ENCODE data around the gene TSC22D4. TPM values are rescaled to one million over a fixed set of nuclear protein-coding genes. Genes with fewer than 3 reads are reported as not detected.

Gene TSC22D4
- polyA plus RNA-seq, 1 donor from 2014 or later = 2.1 TPM

- Histone ChIP-seq H3K36me3 (ENCODE audit: insufficient read depth, low read length) (no peaks in the 10 kb centered on the region), H3K27me3 (ENCODE audit: insufficient read depth, low read depth, low read length) (no peaks in the 10 kb centered on the region), H3F3A (ENCODE audit: insufficient read depth, low read length, poor library complexity, severe bottlenecking) (no peaks in the 10 kb centered on the region), H3K9me3 (ENCODE audit: low read length) (no peaks in the 10 kb centered on the region), H4K20me1 (ENCODE audit: insufficient read depth) (no peaks in the 10 kb centered on the region), H3K4me2 (ENCODE audit: low read length) (peak overlapping the region; percentile 64), H3K9me2 (ENCODE audit: insufficient read depth, low read length) (no peaks in the 10 kb centered on the region), H3K79me2 (replicated peaks; ENCODE audit: insufficient read depth, low read length) (peaks cover 25% of the 10 kb centered on the region), H3K9ac (ENCODE audit: low read length) (peak overlapping the region; percentile 96), H3K4me3 (ENCODE audit: low read length) (peak overlapping the region; percentile 81), H3K27ac (ENCODE audit: low read length) (peak overlapping the region; percentile 99), H2AFZ (ENCODE audit: low read depth, low read length) (no peak overlapping the region)
- TF ChIP-seq REST (IDR thresholded peaks at IDR 0.05; ENCODE audit: borderline replicate concordance) = no peak
- no peak for TF ChIP-seq MXI1 (conservative IDR thresholded peaks at IDR 0.05; ENCODE audit: poor library complexity, severe bottlenecking)
- no peak for TF ChIP-seq TAF1 (IDR thresholded peaks at IDR 0.05; ENCODE audit: low read depth)
- no peak for TF ChIP-seq CTCF (IDR thresholded peaks at IDR 0.05; ENCODE audit: poor library complexity, severe bottlenecking)
- TF ChIP-seq POLR2AphosphoS5 (IDR thresholded peaks at IDR 0.05) = no peak
- TF ChIP-seq EZH2 (IDR thresholded peaks at IDR 0.05; ENCODE audit: borderline replicate concordance, insufficient read depth, low read length, poor library complexity, severe bottlenecking) = no peak
- no peak for TF ChIP-seq SMC3 (conservative IDR thresholded peaks at IDR 0.05; ENCODE audit: poor library complexity)
- no peak for TF ChIP-seq EP300 (conservative IDR thresholded peaks at IDR 0.05; ENCODE audit: poor library complexity, severe bottlenecking)
- no peak for TF ChIP-seq RAD21 (conservative IDR thresholded peaks at IDR 0.05)
These were observed 48.3 kb downstream of the TSC22D4 start for GRCh38 chr7:100430493-100431285.

- Histone ChIP-seq H3K79me2 (replicated peaks; ENCODE audit: insufficient read depth, low read length) (peaks cover 21% of the 10 kb centered on the region), H3K27me3 (ENCODE audit: insufficient read depth, low read depth, low read length) (no peaks in the 10 kb centered on the region), H3K9me3 (ENCODE audit: low read length) (no peaks in the 10 kb centered on the region), H3K36me3 (ENCODE audit: insufficient read depth, low read length) (no peaks in the 10 kb centered on the region), H3K4me2 (ENCODE audit: low read length) (peak within 1 kb of the TSS; percentile 64), H3K9me2 (ENCODE audit: insufficient read depth, low read length) (no peaks in the 10 kb centered on the region), H3K27ac (ENCODE audit: low read length) (peak within 1 kb of the TSS; percentile 99), H4K20me1 (ENCODE audit: insufficient read depth) (no peaks in the 10 kb centered on the region), H3K9ac (ENCODE audit: low read length) (peak within 1 kb of the TSS; percentile 96), H3K4me3 (ENCODE audit: low read length) (peak within 1 kb of the TSS; percentile 81), H2AFZ (ENCODE audit: low read depth, low read length) (peak within 1 kb of the TSS; percentile 93), H3F3A (ENCODE audit: insufficient read depth, low read length, poor library complexity, severe bottlenecking) (no peaks in the 10 kb centered on the region)
- peak; percentile 79 for TF ChIP-seq POLR2AphosphoS5 (IDR thresholded peaks at IDR 0.05)
- TF ChIP-seq RAD21 (conservative IDR thresholded peaks at IDR 0.05) = no peak
- TF ChIP-seq EP300 (conservative IDR thresholded peaks at IDR 0.05; ENCODE audit: poor library complexity, severe bottlenecking) = peak; percentile 19
- TF ChIP-seq TAF1 (IDR thresholded peaks at IDR 0.05; ENCODE audit: low read depth) = peak; percentile 25
These were observed 49.1 kb downstream of the TSC22D4 start, which contains the start of gene MEPCE for GRCh38 chr7:100429637-100430492. TSS of gene MEPCE (plus strand) at chr7:100429831. CDS start at chr7:100430019, 188 bp downstream.
